ES-I3 (cell line): ENCODE data around the gene SYNDIG1.

Source experiments
- H3K36me3 ChIP-seq: 2 replicates; pipeline ENCODE4 v1.6.1; 2013; ENCODE audit warnings: mild to moderate bottlenecking, low read length, control low read depth, moderate library complexity; ENCODE audit not compliant: insufficient read depth
- H3K4me1 ChIP-seq: 2 replicates; pipeline ENCODE4 v1.6.1; 2013; ENCODE audit warnings: mild to moderate bottlenecking, control low read depth, low read length; ENCODE audit not compliant: insufficient read depth
- H3K9ac ChIP-seq: 2 replicates; pipeline ENCODE4 v1.6.1; 2013; ENCODE audit warnings: low read depth, mild to moderate bottlenecking, low read length, moderate library complexity
- H3K9me3 ChIP-seq: 2 replicates; pipeline ENCODE4 v1.6.1; 2013; ENCODE audit warnings: mild to moderate bottlenecking, low read length, moderate library complexity; ENCODE audit not compliant: control insufficient read depth, insufficient read depth

SYNDIG1 gene

GRCh38 chr20:24701027-24701426 lies 231.6 kb downstream of the SYNDIG1 start:
- Histone ChIP-seq H3K9ac (no peak overlapping the region), H3K9me3 (no peaks in the 10 kb centered on the region), H3K4me1 (no peaks in the 10 kb centered on the region), H3K36me3 (no peaks in the 10 kb centered on the region)

- Histone ChIP-seq H3K4me1 (no peaks in the 10 kb centered on the region), H3K9me3 (no peaks in the 10 kb centered on the region), H3K9ac (no peak overlapping the region), H3K36me3 (no peaks in the 10 kb centered on the region)
These were observed 232.2 kb downstream of the SYNDIG1 start for GRCh38 chr20:24701668-24702067.

DNA sequence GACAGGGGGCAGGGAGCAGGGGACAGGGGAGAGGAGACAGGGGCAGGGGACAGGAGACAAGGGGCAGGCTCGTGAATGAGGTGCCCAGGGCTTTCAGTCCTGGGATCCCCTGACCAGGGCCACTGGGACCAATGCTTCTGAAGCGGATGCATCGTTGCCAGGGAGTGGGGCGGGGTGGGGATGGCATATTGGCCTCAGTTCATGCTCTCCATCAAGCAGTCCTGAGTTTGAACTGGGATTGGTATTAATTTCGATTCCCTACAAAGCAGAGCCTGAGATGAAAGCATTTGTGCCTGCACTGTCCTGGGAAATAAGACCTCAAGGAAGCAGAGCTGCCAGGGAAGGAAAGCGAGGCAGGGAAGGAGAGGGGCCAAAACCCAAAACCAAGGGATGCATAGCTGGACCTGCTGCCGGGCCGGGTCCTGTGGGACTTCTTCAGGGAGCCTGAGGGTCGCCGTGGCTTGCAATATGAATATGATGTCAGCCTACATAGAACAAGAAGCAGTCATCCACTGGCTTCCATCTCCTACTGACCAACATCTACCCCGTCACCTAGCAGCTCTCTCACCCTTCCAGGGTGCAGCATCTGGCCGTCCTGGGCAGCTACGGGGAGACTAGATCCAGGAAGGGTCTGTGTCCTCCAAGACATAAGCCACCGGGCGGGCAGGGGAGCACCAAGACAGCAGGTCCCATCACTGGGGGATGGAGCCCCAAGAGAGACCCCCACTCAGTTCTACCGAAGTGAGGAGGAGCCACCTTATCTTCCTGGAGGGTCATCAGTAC lies 233.3 kb downstream of the SYNDIG1 start:
- Histone ChIP-seq H3K36me3 (no peaks in the 10 kb centered on the region), H3K9ac (no peak overlapping the region), H3K9me3 (no peaks in the 10 kb centered on the region), H3K4me1 (no peaks in the 10 kb centered on the region)

- Histone ChIP-seq H3K9ac (no peak overlapping the region), H3K9me3 (no peaks in the 10 kb centered on the region), H3K4me1 (no peaks in the 10 kb centered on the region), H3K36me3 (no peaks in the 10 kb centered on the region)
These were observed 233.8 kb downstream of the SYNDIG1 start for GRCh38 chr20:24703284-24703610.

GRCh38 chr20:24704899-24705298 lies 235.5 kb downstream of the SYNDIG1 start:
- Histone ChIP-seq H3K9me3 (no peaks in the 10 kb centered on the region), H3K4me1 (no peaks in the 10 kb centered on the region), H3K36me3 (no peaks in the 10 kb centered on the region), H3K9ac (no peak overlapping the region)

GRCh38 chr20:24705486-24705885 lies 236.1 kb downstream of the SYNDIG1 start:
- H3K4me1 ChIP-seq = no peaks in the 10 kb centered on the region
- H3K9me3 ChIP-seq = no peaks in the 10 kb centered on the region
- no peaks in the 10 kb centered on the region for H3K36me3 ChIP-seq
- no peak overlapping the region for H3K9ac ChIP-seq

DNA sequence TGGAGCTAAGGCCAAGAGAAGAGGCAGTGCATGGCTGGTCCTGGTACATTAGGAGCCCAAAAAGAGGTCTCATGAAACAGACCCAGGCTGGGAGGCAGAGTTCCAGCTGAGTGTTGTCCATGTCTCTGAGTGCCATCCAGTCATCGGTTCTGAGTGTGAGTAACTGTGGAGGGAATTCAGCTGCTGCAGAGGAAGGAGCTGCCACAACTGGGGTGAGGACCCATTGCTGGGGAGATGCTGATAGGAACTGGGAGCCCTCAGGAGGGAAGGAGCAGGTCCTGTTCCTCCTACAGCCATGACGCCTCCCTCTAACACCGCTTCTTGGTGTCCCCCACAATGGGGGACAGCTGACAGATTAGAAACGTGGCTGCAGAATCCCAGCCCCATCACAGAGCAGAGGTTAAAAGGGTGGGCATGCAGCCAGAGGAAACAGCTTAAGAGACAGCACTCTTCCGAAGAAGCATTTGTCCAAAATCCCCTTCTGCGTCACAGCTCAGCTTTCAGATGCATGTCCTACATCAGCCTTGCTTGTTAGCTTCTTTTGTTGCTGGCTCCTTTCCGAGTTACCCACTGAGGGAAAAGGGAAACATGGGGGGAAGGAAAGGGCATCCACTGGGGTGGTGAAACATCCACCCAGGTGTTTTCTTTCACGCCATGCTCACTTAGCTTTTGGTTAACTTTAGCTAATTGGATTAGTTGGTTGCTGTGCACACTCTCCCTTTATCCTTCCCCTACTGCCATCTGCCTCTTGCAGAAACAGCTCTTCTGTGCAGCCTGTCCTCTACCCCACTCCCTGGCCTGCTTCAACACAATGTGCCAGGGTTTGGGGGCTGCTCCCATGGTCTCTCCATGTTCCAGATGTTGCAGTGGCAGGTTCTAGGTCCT lies 239.2 kb downstream of the SYNDIG1 start:
- H3K9ac ChIP-seq = no peak overlapping the region
- H3K9me3 ChIP-seq = no peaks in the 10 kb centered on the region
- H3K36me3 ChIP-seq = no peaks in the 10 kb centered on the region
- H3K4me1 ChIP-seq = no peaks in the 10 kb centered on the region
